Stimulated activated CD8-positive, alpha-beta memory T cell treated with anti-CD3 and anti-CD28 coated beads, Interleukin-7, amount 100 ng/mL, for 1 hour (primary cell): Measurements from ENCODE around the gene PHF11.

Experiments used
- DNase-seq, 2 donors: peaks; one replicate each; pipeline ENCODE4 v3.0.0-alpha.2; 2020; ENCODE audit warnings: low read depth in 2 of 2

Gene PHF11

GRCh38 chr13:49498206-49498605 is 2.5 kb downstream of the PHF11 start:
- no peak for DNase-seq

GRCh38 chr13:49499889-49500660 is 4.3 kb downstream of the PHF11 start:
- DNase-seq: no peak

DNA sequence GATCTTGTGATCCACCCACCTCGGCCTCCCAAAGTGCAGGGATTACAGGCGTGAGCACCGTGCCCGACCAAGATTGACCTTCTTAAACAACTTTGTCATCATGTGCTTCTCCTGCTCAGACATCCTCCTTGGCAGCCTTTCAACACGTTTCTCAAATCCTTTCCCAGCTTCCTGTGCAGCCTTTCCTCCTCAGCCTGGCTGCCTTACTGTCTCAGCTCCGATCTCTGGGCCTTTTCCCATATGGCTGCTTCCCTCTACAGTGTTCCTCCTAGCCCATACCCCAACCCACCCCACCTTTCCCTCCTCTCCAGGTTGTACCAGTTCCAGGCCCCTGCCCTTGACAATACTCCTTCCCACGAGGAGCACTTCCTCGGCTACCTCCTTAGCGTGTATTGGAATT is 7.2 kb downstream of the PHF11 start:
- DNase-seq: no peak

GRCh38 chr13:49503951-49504350 is 8.2 kb downstream of the PHF11 start:
- no peak for DNase-seq

DNA sequence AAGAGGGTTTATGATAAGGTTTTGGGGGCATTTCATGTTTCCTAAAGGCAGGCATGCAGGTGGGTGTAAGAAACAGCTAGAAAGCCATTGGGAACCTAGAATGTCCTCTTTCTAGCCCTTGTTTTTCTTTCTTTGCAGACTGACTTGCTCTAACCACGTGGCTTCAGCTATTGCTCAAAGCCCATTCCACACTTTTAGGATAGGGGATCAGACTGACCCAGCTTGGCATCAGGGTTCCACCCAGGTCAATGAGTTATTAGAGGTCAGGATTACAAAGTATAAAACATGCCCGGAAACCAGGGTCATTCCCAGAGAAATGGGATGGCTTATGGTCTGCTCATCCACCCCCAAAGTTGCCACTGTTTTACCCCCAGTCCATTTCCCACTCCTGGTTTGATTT is 16.8 kb downstream of the PHF11 start:
- no peak for DNase-seq

- DNase-seq: no peak
Observed at GRCh38 chr13:49516467-49516866, 20.7 kb downstream of the PHF11 start.

DNA sequence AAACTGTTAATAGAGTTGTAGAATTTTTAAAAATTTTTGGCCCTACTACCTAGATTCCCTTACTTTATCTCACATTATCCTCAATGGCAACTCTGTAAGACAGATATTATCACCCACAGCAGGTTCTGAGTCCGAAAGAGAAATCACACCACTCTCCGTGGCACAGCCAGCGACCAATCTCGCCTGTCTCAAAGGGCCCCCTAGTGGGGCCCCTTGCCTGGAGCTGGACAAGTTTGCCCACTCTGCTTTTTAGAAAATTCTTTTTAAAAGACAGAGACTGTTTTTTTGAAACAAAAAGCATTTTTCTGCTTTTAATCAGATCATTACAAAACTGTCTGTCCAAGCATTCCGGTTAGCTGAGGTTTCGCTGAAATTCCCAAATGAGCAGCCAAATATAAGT is 21.7 kb downstream of the PHF11 start:
- DNase-seq: no peak

DNA sequence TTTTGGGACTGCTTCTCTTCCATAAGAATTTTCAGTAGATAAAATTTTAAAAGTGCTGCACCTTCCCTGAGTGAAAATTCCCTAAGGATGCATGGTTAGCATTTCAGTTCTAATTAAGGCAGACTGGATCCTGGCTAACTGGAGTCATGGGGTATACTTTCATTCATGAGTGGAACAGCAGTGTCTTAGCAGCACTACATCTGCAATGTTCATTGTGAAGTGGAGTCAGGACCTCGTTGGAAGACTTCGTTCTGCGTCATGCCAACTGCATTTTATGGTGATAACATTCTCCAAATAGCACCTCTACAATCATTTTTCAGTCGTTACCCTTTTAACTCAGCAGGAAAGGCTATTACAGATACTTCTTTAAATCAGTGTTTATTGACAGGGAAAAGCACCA is 25.5 kb downstream of the PHF11 start:
- no peak for DNase-seq

- DNase-seq: no peak
Observed at GRCh38 chr13:49524740-49525501, 29.2 kb downstream of the PHF11 start.

DNA sequence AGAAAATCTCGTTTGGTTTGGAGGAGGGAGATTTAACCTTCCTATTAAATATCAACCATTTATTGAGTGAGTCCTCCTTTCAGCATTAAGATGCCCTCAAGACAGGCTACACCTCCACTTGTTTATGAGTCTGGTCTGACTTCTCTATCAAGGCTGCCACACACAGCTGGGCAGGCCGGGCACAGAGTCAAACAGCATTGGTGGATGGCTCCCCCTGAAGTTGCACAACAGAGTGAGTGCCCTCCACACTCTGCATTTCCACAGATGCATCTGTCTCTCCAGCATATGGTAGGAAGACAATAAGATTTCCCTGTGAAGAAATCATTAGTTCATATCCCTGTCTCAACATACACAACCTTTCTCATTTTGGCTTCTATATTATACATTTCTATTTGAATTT is 31.4 kb downstream of the PHF11 start:
- DNase-seq: no peak

DNA sequence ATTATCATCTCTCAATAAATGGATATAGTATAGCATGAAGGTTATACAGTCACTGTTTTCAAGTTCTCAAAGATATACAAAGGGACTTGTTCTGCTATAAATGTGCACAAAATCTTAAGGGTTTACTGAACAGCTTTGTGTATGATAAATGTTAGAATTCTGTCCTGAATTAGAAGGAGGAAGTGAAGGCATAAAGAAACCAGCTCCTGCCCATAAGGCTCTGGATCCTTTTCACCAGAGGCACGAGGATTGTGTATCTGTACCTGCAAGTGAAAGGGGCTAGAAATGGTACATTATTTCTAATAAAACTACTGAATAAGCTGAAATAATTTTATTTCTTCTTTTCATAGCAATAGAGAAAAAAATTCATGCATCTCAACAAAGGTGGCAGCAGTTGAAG is 32.4 kb downstream of the PHF11 start:
- no peak for DNase-seq

- no peak for DNase-seq
Observed at GRCh38 chr13:49530457-49530856, 34.7 kb downstream of the PHF11 start.

- no peak for DNase-seq
Observed at GRCh38 chr13:49532593-49532992, 36.8 kb downstream of the PHF11 start.

DNA sequence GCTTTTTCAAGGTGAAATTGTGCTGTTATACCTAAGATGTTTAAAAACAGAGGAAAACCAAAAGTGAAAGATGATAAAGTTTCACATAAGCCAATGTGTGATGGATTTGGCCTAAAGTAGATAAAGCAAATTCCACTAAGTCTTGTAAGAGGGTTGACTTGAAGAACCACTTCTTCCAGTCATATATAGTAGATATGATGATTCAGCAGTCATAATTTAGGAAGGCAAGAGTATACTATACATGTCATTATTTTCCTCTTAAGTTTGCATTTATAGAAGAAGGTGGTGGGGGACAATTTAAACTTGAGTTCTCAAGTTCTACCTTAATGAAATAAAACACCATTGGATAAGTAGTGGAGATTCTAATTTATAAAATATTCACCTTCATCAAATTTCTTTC is 37.3 kb downstream of the PHF11 start:
- DNase-seq: no peak

DNA sequence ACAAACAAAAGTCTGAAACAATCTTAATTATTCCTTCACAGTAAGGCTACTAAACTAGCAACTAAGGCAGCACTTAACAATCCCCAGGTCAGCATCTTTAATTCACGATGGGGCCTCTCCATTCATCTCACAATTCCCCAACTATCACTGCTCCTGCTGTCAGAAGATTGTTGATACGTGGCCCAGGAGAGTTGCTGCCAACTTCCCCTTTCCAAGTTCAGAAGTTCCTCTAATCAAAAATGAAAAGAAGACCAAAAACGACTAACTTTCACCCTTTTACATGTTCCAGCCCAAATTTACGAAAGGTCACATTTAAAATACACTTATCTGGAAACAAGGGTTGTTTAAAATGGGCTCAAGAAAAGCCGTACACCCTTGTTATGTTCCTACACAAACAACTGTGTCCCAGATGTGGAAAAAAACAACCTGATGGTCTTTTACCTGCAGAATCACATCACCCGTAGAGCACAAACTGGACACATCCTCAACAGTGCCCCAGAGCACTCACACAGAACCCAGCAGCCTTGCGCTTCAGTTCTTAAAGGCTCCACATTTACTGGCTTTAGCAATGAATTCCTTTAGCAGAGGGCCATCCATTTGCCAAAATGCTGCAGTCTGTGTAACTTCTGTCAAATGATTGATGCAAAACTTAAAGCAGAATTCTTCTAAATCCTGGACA is 38.0 kb downstream of the PHF11 start:
- DNase-seq: no peak

DNA sequence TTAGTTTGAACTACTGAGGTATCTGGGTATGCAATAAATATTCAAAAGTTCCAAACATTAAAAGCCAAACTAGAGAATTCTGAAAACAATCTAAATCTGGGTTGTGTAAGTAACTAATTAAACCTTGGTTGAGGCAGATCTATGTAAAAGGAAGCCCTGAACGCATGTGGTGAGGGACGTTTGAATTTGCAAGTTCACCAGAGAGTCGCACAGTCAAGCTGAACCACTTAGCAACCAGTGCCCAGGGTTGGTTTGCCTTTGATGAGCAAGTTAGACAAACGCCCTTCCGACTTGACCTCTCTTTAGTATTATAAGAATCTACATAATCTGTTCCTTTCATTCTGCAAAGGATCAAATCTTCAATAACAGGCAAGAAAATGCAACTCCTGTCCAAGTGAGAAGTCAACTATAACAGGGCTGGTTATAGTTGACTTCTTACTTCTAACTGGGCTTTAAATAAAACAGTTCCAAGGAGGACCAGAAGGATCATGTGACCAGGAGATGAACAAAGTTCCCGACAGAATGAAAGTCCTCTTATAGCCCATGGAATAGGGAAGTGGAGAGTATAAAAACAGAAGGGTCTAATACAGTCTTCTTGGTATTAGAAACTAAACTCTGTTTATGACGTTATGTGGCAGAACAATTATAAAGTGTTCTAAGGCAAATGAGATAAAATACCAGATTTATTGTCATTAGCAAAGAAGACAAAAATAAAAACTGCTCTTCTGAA is 40.6 kb downstream of the PHF11 start:
- no peak for DNase-seq

DNA sequence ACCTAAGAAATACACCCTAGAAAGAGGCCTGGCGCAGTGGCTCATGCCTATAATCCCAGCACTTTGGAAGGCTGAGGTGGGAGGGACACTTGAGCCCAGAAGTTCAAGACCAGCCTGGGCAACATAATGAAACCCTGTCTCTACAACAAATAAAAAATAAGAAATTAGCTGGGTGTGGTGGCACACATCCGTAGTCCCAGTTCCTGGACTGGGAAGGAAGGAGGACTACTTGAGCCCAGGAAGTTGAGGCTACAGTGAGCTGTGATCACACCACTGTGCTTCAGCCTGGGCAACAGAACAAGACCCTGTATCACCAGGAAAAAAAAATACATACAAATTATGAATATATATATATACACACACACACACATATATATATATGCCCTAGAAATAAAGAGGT is 42.7 kb downstream of the PHF11 start:
- DNase-seq: no peak

GRCh38 chr13:49539313-49539712 is 43.6 kb downstream of the PHF11 start:
- no peak for DNase-seq

DNA sequence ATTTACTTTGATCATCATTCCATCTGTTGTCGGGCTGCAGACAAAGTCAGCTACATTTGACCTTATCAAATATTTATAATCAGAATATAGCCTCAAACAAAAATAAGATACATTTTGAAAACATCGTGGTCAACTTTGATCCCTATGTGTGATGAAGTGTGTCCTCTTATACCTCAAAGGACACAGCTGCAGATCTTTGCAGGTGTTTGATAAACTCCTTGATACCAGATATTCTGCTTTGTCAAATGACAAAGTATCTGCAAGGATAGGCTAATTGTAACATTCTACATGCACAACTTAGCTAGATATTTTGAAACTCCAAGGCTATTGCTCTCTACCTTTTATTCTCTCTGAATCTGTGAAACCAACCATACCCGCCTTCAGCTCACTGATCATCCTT is 44.0 kb downstream of the PHF11 start:
- no peak for DNase-seq

GRCh38 chr13:49540552-49540951 is 44.8 kb downstream of the PHF11 start:
- no peak for DNase-seq

DNA sequence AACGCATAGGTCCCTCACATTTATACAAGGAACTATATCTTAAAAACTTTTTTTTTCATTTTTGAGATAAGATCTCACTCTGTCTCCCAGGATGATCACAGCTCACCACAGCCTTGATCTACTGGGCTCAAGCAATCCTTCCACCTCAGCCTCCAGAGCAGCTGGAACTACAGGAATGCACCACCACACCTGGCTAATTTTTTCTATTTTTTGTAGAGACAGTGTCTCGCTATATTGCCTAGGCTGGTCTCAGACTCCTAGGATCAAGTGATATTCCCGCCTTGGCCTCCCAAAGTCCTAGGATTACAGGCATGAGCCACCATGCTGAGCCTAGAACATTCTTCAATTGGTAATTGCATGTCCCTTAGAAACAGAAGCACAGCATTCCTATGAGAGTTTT is 47.9 kb downstream of the PHF11 start:
- no peak for DNase-seq

DNA sequence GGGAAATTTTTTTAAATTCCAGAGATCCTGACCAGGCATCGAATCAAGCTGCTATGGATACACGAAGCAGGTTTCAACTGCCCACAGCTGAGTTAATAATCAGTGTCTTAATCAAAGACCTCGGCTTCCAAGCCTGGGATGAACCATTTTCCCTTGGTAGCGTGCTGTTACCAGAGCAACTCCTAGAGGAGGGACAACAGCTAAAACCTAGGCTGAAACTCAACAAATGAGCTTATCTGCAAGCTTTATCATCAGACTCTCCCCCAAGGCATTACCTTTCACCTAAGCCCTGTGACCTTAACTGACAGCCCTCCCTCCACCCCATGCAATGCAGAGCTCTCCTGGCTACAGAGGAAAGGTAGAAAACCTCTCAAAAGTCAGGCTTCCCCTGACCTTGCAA is 49.9 kb downstream of the PHF11 start:
- DNase-seq: no peak
